Endodermal cell (in vitro differentiated cells): ENCODE measurements around the gene EFCAB6. TPM values are rescaled to one million over a fixed set of nuclear protein-coding genes. Genes with fewer than 3 reads are reported as not detected.

Experiments
- DNase-seq: peaks from one replicate; pipeline ENCODE4 v3.0.0-alpha.2; 2017
- H3K27ac ChIP-seq: 2 replicates; pipeline ENCODE4 v1.5.1; 2013; ENCODE audit warnings: mild to moderate bottlenecking, low read depth, low read length, moderate library complexity
- H3K27me3 ChIP-seq: 2 replicates; pipeline ENCODE4 v1.6.1; 2013; ENCODE audit warnings: mild to moderate bottlenecking, low read length, moderate library complexity; ENCODE audit not compliant: insufficient read depth, control insufficient read depth, poor library complexity, severe bottlenecking
- H3K36me3 ChIP-seq: 2 replicates; pipeline ENCODE4 v1.7.0; 2013; ENCODE audit warnings: mild to moderate bottlenecking, low read length, moderate library complexity; ENCODE audit not compliant: control insufficient read depth, insufficient read depth
- H3K4me1 ChIP-seq: one replicate; pipeline ENCODE4 v1.7.0; 2013; ENCODE audit warnings: low read length; ENCODE audit not compliant: control insufficient read depth, insufficient read depth
- H3K4me3 ChIP-seq: 2 replicates; pipeline ENCODE4 v1.5.1; 2013; ENCODE audit warnings: mild to moderate bottlenecking, low read length, moderate library complexity
- H3K9ac ChIP-seq: 2 replicates; pipeline ENCODE4 v1.6.1; 2013; ENCODE audit warnings: mild to moderate bottlenecking, low read length, moderate library complexity; ENCODE audit not compliant: poor library complexity, severe bottlenecking; ENCODE audit errors: extremely low read depth
- H3K9me3 ChIP-seq: 2 replicates; pipeline ENCODE4 v1.6.1; 2013; ENCODE audit warnings: mild to moderate bottlenecking, low read length, moderate library complexity; ENCODE audit not compliant: control insufficient read depth
- H3K27ac Mint-ChIP-seq: 2 replicates; pipeline ENCODE4 v1.8.0; 2020; ENCODE audit warnings: mixed read lengths
- H3K27me3 Mint-ChIP-seq: 2 replicates; pipeline ENCODE4 v1.8.0; 2021; ENCODE audit warnings: mild to moderate bottlenecking, mixed read lengths; ENCODE audit not compliant: insufficient read depth
- H3K36me3 Mint-ChIP-seq: 2 replicates; pipeline ENCODE4 v1.8.0; 2020; ENCODE audit warnings: low read depth, mixed read lengths
- H3K4me1 Mint-ChIP-seq: 2 replicates; pipeline ENCODE4 v1.8.0; 2020; ENCODE audit warnings: mixed read lengths
- H3K4me3 Mint-ChIP-seq: 2 replicates; pipeline ENCODE4 v1.8.0; 2020; ENCODE audit warnings: mild to moderate bottlenecking, moderate library complexity, mixed read lengths
- H3K9me3 Mint-ChIP-seq: 2 replicates; pipeline ENCODE4 v1.8.0; 2020; ENCODE audit warnings: mild to moderate bottlenecking, mixed read lengths
- CTCF ChIP-seq: fragments of 200-600 bp; sonication (generic); conservative IDR thresholded peaks from 2 replicates; pipeline ENCODE4 v1.5.0; 2021; ENCODE audit warnings: antibody characterized with exemption, mild to moderate bottlenecking
- WGBS, 2 experiments: methylation state at CpG; one replicate each; pipeline versions ENCODE4 v1.1.5 to v1.1.7; 2013; ENCODE audit warnings: missing lambda C conversion rate in 2 of 2, mixed read lengths in 1 of 2; ENCODE audit not compliant: insufficient coverage in 1 of 2, insufficient read length in 1 of 2; 5-methylcytosine and 5-hydroxymethylcytosine counted together
- total RNA-seq, 2 donors: library from RNA; stranded (reverse); fragmentation: NEBNext Ultra II Directional in 1 of 2; extraction: Animal tissue kit (Norgen Biotek cat#: 25700) in 1 of 2; gene quantifications; 2 replicates in 1 of 2; 3 replicates in 1 of 2; pipeline ENCODE4 v1.2.1, GENCODE V29; 2021

EFCAB6 gene
- total RNA-seq, 2 donors from 2014 or later: 1.8 to 2.0 TPM

GRCh38 chr22:43737150-43737828 lies 74.8 kb downstream of the EFCAB6 start:
- Histone ChIP-seq H3K4me3 (no peak overlapping the region), H3K9ac (no peak overlapping the region), H3K36me3 (no peaks in the 10 kb centered on the region), H3K27ac (no peak overlapping the region), H3K4me1 (no peaks in the 10 kb centered on the region), H3K9me3 (peaks cover 10% of the 10 kb centered on the region), H3K27me3 (no peaks in the 10 kb centered on the region)
- H3K9me3 Mint-ChIP-seq: no peaks in the 10 kb centered on the region
- H3K4me1 Mint-ChIP-seq: no peaks in the 10 kb centered on the region
- WGBS, 2 experiments: 93 to 100% methylated on average over 2 to 4 of the region's 4 CpGs
- H3K4me3 Mint-ChIP-seq: no peak overlapping the region
- H3K27ac Mint-ChIP-seq: no peak overlapping the region
- H3K27me3 Mint-ChIP-seq: no peaks in the 10 kb centered on the region
- no peak for TF ChIP-seq CTCF
- no peaks in the 10 kb centered on the region for H3K36me3 Mint-ChIP-seq
- no peak for DNase-seq

GRCh38 chr22:43736651-43737050 lies 75.5 kb downstream of the EFCAB6 start:
- no peaks in the 10 kb centered on the region for H3K36me3 Mint-ChIP-seq
- no peak overlapping the region for H3K27ac ChIP-seq
- H3K4me1 Mint-ChIP-seq: no peaks in the 10 kb centered on the region
- no peaks in the 10 kb centered on the region for H3K27me3 Mint-ChIP-seq
- H3K9ac ChIP-seq: no peak overlapping the region
- no peaks in the 10 kb centered on the region for H3K4me1 ChIP-seq
- H3K9me3 ChIP-seq: peaks cover 10% of the 10 kb centered on the region
- DNase-seq: no peak
- no peaks in the 10 kb centered on the region for H3K27me3 ChIP-seq
- H3K27ac Mint-ChIP-seq: no peak overlapping the region
- no peak for TF ChIP-seq CTCF
- no peaks in the 10 kb centered on the region for H3K36me3 ChIP-seq
- 88 to 93% methylated on average over 3 to 7 of the region's 7 CpGs for whole genome bisulfite sequencing, 2 experiments
- H3K4me3 ChIP-seq: no peak overlapping the region
- H3K9me3 Mint-ChIP-seq: no peaks in the 10 kb centered on the region
- no peak overlapping the region for H3K4me3 Mint-ChIP-seq

GRCh38 chr22:43734370-43735150 lies 77.5 kb downstream of the EFCAB6 start:
- Mint-ChIP-seq H3K27me3 (peaks cover 3% of the 10 kb centered on the region), H3K36me3 (no peaks in the 10 kb centered on the region), H3K4me3 (no peak overlapping the region), H3K4me1 (no peaks in the 10 kb centered on the region), H3K9me3 (no peaks in the 10 kb centered on the region), H3K27ac (no peak overlapping the region)
- Histone ChIP-seq H3K27me3 (no peaks in the 10 kb centered on the region), H3K27ac (no peak overlapping the region), H3K4me3 (no peak overlapping the region), H3K36me3 (no peaks in the 10 kb centered on the region), H3K9me3 (peaks cover 10% of the 10 kb centered on the region), H3K4me1 (no peaks in the 10 kb centered on the region), H3K9ac (no peak overlapping the region)
- TF ChIP-seq CTCF: no peak
- 90 to 96% methylated on average over 5 to 9 of the region's 9 CpGs for WGBS, 2 experiments
- DNase-seq: no peak
